Parathyroid adenoma (tissue), 2 donors: ENCODE data around the gene TRAF1.
A peak's percentile ranks its signal among the peaks of the same experiment; 100 is the strongest.

ENCODE experiments used
- H2AFZ ChIP-seq: fragments of 300-600 bp; sonication (generic); one replicate; pipeline ENCODE4 v1.7.0; 2017; ENCODE audit warnings: antibody characterized with exemption, mild to moderate bottlenecking
- H3K27ac ChIP-seq: fragments of 300-600 bp; sonication (generic); one replicate; pipeline ENCODE4 v1.7.0; 2017
- H3K27me3 ChIP-seq: fragments of 300-600 bp; sonication (generic); one replicate; pipeline ENCODE4 v1.7.0; 2017; ENCODE audit warnings: low read length; ENCODE audit not compliant: control insufficient read depth, insufficient read depth
- H3K36me3 ChIP-seq: fragments of 300-600 bp; sonication (generic); one replicate; pipeline ENCODE4 v1.7.0; 2017; ENCODE audit warnings: low read length; ENCODE audit not compliant: control insufficient read depth, insufficient read depth
- H3K4me1 ChIP-seq: fragments of 300-600 bp; sonication (generic); one replicate; pipeline ENCODE4 v1.7.0; 2017; ENCODE audit warnings: control low read depth
- H3K4me2 ChIP-seq: fragments of 300-600 bp; sonication (generic); one replicate; pipeline ENCODE4 v1.7.0; 2017; ENCODE audit warnings: low read length
- H3K4me3 ChIP-seq: fragments of 300-600 bp; sonication (generic); one replicate; pipeline ENCODE4 v1.7.0; 2017; ENCODE audit warnings: low read depth, low read length
- H3K79me2 ChIP-seq: fragments of 300-600 bp; sonication (generic); one replicate; pipeline ENCODE4 v1.7.0; 2017; ENCODE audit warnings: control low read depth
- H3K9ac ChIP-seq: fragments of 300-600 bp; sonication (generic); one replicate; pipeline ENCODE4 v1.7.0; 2017; ENCODE audit warnings: mild to moderate bottlenecking
- H3K9me3 ChIP-seq: fragments of 300-600 bp; sonication (generic); one replicate; pipeline ENCODE4 v1.7.0; 2017; ENCODE audit warnings: low read length; ENCODE audit not compliant: control insufficient read depth
- TF ChIP-seq, protein P1 (sequence below): fragments of 300-600 bp; sonication (generic); IDR thresholded peaks from one replicate; pipeline ENCODE4 v1.7.0; 2017; ENCODE audit warnings: antibody characterized with exemption, mild to moderate bottlenecking
- donor health status: primary hyperparathyroidism.

Gene TRAF1

DNA sequence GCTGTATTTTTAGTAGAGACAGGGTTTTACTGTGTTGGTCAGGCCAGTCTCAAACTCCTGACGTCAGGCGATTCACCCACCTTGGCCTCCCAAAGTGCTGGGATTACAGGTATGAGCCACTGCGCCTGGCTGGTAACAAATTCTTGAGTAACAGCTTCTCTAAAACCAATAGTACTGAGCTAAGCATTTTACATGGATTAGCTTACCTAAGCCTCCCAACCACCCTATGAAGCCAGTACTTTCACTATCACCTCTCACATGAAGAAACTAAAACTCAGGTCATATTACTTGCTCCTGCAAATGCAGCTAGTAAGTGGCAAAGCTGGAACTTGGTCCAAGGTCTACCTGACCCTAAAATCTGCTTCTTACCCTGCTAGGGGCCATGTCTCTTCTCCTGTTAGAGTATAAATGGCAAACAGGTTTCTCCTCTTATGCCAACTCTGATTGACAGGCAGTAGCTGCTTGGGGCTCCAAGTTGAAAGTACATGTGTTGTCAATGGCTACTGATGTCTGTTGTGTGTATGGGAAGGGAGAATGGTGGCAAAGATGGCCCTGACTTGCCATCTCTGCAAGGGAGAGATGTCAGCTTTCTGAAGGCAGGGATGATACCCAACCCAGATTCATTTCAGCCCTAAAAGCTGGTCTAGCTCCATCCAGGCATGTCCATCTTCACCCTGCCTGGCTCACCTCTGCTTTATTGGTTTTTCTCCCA, 53.6 kb downstream of the TRAF1 start:
- H2AFZ ChIP-seq, result no peak overlapping the region
- no peak overlapping the region for H3K9ac ChIP-seq
- H3K4me3 ChIP-seq, result no peak overlapping the region
- no peak overlapping the region for H3K4me2 ChIP-seq
- no peaks in the 10 kb centered on the region for H3K9me3 ChIP-seq
- H3K27me3 ChIP-seq, result no peaks in the 10 kb centered on the region
- H3K27ac ChIP-seq, result peak overlapping the region; percentile 19
- H3K79me2 ChIP-seq, result no peaks in the 10 kb centered on the region
- TF ChIP-seq, protein P1, sequence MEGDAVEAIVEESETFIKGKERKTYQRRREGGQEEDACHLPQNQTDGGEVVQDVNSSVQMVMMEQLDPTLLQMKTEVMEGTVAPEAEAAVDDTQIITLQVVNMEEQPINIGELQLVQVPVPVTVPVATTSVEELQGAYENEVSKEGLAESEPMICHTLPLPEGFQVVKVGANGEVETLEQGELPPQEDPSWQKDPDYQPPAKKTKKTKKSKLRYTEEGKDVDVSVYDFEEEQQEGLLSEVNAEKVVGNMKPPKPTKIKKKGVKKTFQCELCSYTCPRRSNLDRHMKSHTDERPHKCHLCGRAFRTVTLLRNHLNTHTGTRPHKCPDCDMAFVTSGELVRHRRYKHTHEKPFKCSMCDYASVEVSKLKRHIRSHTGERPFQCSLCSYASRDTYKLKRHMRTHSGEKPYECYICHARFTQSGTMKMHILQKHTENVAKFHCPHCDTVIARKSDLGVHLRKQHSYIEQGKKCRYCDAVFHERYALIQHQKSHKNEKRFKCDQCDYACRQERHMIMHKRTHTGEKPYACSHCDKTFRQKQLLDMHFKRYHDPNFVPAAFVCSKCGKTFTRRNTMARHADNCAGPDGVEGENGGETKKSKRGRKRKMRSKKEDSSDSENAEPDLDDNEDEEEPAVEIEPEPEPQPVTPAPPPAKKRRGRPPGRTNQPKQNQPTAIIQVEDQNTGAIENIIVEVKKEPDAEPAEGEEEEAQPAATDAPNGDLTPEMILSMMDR, result no peak
- H3K4me1 ChIP-seq, result peaks cover 2% of the 10 kb centered on the region
- no peaks in the 10 kb centered on the region for H3K36me3 ChIP-seq

DNA sequence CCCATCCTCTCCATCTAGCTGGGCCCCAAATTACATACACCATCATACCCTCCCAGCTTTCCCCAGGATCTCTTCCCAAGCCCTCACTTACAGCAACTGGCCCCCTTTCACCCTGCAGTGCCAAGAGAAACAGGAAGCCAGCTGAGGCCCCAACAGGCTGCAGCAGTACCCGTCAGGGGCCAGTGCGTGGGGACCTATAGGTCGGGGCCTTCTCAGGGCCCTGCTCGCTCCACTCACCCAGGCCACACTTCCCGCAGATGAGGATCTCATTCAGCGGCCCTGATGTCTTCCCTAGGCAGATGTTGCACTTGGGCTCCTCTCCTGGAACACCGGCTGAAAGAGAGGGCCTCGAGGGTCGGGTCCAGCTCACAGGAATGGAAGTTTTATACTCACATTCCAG, 56.4 kb downstream of the TRAF1 start:
- no peaks in the 10 kb centered on the region for H3K36me3 ChIP-seq
- TF ChIP-seq, protein P1, result no peak
- H3K4me1 ChIP-seq, result no peaks in the 10 kb centered on the region
- H3K9me3 ChIP-seq, result no peaks in the 10 kb centered on the region
- H3K79me2 ChIP-seq, result no peaks in the 10 kb centered on the region
- no peak overlapping the region for H3K9ac ChIP-seq
- no peak overlapping the region for H3K4me3 ChIP-seq
- no peak overlapping the region for H2AFZ ChIP-seq
- no peak overlapping the region for H3K4me2 ChIP-seq
- H3K27me3 ChIP-seq, result no peaks in the 10 kb centered on the region
- H3K27ac ChIP-seq, result no peak overlapping the region

DNA sequence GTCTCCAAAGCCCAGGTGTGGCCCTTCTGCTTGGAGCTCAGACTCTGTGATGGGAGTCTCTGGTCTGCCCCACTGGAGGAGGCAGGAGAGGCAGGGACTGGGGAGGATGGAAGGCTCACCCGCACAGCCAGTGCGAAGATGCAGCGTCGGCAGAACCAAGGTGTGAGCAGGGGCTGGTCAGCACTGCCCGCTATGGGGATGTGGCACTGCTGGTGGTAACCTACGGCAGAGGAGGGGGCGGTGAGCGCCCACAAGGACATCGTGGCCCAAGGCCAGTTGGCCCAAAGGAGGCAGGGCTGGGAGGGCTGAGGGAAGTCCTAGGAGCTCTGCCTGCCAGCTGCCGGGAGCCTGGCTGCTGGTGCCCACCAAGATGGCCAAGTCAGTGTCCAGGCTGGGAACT, 56.9 kb downstream of the TRAF1 start:
- Histone ChIP-seq H3K79me2 (no peaks in the 10 kb centered on the region), H3K27ac (no peak overlapping the region), H3K4me2 (no peak overlapping the region), H3K4me3 (no peak overlapping the region), H3K36me3 (no peaks in the 10 kb centered on the region), H3K4me1 (no peaks in the 10 kb centered on the region), H3K9ac (no peak overlapping the region), H2AFZ (no peak overlapping the region), H3K9me3 (no peaks in the 10 kb centered on the region), H3K27me3 (no peaks in the 10 kb centered on the region)
- TF ChIP-seq, protein P1, result no peak

DNA sequence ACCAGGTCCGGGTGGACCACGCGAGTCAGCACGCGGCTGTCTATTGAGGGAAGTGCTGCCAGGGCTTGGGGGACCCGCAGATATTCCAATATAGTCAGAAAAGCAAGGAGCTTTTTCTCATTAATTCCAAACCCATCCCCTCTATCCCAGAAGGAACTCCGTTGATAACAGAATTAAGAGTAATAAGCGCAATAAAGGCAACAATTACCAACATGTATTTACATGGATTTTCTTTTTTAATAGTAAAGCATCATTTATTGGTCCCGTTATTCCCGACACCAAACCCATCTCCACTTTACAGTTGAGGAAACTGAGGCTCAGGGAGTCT, 57.3 kb downstream of the TRAF1 start:
- Histone ChIP-seq H3K4me2 (peak overlapping the region; percentile 82), H3K4me3 (peak overlapping the region; percentile 62), H3K36me3 (no peaks in the 10 kb centered on the region)

More for the DNA sequence above, 57.3 kb downstream of the TRAF1 start:
- no peaks in the 10 kb centered on the region for H3K4me1 ChIP-seq
- H3K79me2 ChIP-seq, result no peaks in the 10 kb centered on the region
- H3K27ac ChIP-seq, result peak overlapping the region; percentile 75
- H2AFZ ChIP-seq, result peak overlapping the region; percentile 97
- no peaks in the 10 kb centered on the region for H3K9me3 ChIP-seq
- no peak overlapping the region for H3K9ac ChIP-seq
- no peaks in the 10 kb centered on the region for H3K27me3 ChIP-seq
- TF ChIP-seq, protein P1, result no peak
